Mucosa of gallbladder (tissue), 1 donor: Measurements from ENCODE around the gene SNAP91. TPM values are rescaled to one million over a fixed set of nuclear protein-coding genes. Genes with fewer than 3 reads are reported as not detected.
A peak's percentile ranks its signal among the peaks of the same experiment; 100 is the strongest.

Experiments
- DNase-seq: peaks from one replicate; pipeline ENCODE4 v3.0.0-alpha.2; 2020; ENCODE audit warnings: low spot score
- total RNA-seq: library from RNA; stranded (reverse); gene quantifications from one replicate; pipeline ENCODE4 v1.2.1, GENCODE V29; 2021
- donor health status: DM: no; HTN: no; CAD: no.

The SNAP91 gene
- total RNA-seq, 1 donor from 2014 or later: 2.5 TPM

DNA sequence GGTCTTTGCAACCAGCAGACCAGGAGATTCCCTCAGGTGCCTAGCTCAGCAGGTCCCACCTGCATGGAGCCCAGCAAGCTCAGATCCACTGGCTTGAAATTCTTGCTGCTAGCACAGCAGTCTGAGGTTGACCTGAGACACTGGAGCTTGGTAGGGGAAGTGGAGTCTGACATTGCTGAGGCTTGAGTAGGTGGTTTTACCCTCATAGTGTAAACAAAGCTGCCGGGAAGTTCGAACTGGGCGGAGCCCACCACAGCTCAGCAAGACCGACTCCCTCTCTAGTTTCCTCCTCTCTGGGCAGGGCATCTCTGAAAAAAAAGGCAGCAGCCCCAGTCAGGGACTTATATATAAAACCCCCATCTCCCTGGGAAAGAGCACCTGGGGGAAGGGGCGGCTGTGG lies 162.3 kb downstream of the SNAP91 start:
- DNase-seq: no peak

DNA sequence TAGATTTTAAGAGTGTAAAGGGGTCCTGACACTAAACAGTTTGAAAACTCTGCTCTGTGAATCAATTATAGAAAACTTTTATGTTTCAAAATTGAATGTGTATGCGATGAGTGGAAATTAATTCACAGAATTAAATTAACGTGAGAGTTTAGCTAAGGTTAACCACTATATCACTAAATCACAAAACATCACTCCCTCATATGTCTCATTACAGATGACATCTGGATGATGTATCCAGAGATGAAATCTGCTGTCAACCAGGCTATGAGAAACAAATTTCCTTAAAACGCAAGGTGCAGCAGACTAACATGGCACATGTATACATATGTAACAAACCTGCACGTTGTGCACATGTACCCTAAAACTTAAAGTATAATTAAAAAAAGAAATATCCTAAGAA lies 169.2 kb downstream of the SNAP91 start:
- no peak for DNase-seq

DNA sequence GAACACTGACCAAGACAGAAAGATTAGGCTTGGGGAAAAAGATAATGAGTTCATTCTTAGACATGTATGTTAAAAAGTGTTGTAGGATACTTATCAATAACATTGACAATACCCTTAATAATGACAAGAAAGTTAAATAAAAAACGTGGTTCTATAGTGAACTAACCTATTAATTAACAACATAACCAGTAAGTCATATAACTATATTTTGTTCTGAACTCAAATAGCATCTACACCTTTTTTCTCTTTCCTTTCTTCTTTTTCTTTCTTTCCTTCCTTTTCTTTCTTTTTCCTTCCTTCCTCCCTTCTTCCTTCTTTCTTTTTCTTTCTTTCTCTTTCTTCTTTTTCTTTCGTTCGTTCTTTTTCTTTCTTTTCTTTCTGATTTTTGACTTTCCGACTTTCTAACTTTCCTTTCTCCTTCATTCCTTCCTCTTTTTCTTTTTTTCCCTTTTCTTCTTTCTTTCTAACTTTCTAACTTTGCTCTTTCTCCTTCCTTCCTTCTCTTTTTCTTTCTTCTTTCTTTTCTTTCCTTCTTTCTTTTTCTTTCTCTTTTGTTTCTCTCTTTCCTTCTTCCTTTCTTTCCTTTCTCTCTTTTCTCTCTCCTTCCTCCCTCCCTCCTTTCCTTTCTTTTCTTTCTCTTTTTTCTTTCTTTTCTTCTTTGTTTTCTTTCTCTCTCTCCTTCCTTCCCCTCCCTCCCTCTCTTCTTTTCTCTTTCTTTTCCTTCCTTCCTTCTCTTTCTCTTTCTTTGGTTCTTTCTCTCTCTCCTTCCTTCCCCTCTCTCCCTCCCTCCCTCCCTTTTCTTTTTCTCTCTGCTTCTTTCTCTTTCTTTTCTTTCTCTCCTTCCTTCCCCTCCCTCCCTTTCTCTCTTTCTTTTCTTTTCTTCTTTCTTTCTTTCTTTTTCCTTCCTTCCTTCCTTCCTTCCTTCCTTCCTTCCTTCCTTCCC lies 172.0 kb downstream of the SNAP91 start:
- no peak for DNase-seq

DNA sequence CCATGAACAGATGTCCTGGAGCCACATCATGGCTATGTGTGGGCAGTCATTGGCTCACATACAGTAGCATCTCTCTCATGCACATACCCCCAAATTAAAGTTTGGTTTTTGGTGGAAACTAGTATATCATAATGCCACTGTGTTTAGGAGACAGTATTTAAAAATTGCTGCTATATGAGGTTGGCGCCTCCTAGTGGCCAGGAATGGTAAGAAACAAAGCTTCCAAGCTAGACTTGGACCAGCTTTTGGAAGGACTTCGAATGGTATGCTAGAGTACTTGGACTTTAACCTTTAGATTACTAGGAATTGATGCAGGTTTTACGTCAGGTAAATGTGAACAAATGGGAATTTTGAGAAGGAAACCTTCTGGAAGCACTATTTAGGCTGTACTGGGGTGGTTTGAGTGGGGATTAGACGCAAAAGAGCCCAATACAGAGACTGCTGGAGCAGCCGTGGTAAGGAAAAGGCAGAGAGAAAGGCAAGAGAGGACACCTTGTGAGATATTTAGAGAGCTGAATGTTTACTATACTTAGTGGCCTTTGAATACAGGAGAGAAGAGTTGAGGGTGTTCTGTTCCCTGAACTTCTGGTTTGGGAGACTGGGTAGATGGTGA lies 172.8 kb downstream of the SNAP91 start:
- peak; percentile 37 for DNase-seq

DNA sequence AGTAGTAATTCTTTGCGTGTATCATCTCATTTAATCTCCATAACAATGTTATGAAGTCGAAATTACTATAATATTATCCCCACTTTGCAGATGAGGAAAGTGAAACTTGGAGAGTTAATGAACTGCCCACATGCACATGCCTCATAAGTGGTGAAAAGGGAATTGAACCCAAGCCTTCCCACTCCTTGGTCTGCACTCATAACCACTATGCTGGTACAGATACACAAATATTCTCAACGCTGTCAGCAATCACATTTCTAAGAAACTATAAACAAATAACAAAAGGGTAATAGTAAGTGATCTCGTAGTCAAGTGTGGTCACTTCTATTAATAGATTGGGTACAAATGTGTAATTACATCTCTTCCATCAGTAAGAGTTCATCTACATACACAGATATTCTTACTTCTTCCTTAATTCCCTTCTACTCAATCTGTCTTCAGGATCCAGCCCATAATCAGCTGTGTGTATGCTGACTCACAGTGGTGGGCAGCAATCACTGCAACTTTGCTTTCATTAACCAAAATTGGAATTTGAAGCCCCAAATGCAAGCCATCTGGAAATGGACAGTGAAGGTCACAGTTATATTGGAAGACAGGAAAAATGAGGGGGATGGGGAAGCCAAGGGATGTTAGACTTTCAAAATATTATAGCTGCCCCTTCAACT lies 190.0 kb downstream of the SNAP91 start:
- no peak for DNase-seq

DNA sequence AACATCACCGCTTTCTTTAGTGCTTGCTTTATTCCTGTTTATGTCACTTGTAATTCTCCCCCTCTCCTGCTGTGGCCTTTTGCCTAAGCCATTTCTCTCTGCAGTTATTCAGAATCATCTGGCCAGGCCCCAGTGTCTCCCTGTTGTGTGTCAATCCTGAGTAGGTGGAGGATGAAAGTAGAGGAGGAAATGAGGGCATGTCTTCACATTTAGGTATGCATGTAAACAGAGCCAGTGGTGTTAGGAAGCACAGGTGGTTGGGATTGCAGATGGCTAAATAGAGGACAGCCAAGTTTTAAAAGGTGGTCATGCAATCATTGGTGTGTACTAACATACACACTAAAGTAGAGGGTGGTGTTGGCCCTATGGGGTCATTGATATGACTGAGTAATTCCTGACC lies 191.4 kb downstream of the SNAP91 start:
- no peak for DNase-seq

DNA sequence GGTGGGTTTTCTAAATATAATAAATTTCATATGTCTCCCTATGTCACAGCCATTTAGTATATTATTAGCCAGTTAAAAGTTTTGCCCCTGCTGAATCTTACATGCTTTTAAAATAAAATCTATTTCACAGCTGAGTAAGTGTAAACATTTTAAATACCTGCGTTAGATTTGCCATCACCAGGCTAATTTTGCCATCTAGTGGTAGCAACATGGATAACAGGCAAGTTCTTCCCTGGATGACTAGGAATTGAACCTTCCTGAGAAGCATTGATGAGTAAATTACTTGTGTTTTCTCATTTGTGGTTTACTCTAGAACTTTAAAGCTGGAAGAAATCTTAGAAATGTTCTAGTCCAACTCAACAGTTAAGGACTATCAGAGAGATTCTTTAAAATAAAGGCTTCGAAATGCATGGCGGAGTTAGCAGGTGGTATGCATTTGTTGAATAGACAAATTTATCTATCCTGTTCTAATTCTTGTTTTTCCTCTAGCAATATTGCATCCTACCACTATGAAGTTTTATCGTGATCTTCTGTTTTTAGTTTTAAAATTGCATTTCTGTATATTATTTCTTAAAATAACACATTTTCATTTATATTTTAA lies 193.9 kb downstream of the SNAP91 start:
- DNase-seq: peak; percentile 47

DNA sequence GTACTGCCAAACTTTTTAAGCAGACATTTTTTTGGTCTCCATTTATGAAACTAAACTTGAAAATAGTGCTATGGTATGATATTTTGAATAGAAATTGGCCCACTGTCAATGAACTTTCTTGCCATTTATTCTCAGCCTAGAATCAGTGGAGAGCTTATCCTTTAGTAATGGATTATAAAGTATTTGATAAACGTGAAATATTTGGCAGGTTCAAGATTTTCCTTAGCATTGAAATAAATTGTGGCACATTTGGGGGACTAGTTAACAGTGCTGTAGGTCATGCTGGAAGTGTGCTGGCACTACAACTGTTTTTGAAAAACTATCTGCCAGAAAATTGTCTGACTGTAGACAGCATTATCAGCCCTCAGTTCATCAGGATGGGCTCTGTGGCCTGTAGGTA lies 194.4 kb downstream of the SNAP91 start:
- DNase-seq: no peak

DNA sequence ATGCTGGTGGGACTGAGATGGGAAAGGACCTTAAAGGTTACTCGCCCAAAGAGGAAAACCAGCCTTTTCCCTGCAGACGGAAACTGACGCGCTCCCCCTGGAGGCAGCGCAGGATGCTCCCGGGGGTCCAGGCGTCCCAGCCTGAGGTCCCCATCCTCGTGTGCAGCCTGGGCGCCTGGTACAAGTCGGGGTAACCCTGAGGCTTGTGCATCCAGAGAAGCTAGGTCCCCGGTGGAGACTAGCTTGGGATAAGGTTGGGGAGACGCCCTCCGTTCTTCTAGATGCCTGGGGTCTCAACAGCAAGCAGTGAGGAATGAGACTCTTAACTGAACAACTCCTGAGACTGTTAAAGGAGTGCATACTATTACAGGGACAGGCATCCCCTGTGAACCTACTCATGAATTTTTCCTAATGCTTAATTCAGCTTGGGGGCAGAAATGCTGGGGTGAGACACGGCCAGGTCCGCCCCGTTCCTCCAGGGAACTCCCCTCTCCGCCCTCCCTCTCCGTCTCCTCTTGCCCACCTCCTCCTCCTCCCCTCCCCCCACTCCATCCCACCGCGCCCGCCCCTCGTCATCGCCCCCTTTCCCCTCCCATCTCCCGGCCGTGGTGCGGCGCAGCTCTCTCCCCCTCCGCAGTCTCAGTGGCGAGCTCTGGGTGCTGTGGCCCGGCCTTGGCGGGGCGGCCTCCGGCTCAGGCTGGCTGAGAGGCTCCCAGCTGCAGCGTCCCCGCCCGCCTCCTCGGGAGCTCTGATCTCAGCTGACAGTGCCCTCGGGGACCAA lies 196.8 kb downstream of the SNAP91 start, which contains the start of gene PRSS35:
PRSS35 (plus strand) TSS at position 634 of the 781 bp plus-strand sequence. CDS start 10,908 bp downstream, outside the sequence.
- DNase-seq: peak; percentile 33

DNA sequence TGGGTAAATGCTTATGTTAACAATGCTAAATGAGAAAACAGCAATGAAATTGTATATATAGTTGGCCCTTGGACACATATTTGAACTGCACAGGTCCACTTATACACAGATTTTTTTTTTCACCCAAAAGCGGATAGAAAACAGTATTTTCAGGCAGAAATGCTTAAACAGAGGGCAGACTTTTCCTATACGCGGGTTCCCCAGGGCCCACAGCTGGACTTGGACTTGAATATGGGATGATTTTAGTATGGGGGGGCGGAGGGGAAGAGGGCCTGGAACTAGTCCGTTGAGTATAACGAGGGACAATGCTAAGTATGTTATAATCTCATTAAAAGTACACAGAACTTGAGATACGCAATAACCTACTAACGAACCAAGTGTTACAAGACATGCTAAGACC lies 197.6 kb downstream of the SNAP91 start:
- DNase-seq: no peak

DNA sequence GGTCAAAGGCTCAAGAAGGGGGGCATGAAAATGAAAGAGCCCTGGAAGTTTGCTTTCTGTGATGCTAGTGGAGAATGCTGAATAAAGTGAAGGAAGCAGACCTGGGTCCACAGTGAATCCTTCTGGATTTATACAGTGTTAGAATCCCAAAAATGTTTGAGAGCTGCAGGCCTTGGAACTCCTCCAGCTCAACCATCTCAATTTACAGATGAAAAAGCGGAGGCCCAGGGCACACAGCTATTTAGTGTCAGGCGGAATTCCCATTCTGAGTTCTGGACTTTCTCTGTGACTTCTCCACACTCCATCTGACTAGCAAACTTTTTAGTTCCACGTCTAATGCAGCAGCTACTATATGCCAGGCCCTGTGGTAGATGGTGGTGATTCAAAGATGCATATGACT lies 198.1 kb downstream of the SNAP91 start:
- DNase-seq: peak; percentile 13

DNA sequence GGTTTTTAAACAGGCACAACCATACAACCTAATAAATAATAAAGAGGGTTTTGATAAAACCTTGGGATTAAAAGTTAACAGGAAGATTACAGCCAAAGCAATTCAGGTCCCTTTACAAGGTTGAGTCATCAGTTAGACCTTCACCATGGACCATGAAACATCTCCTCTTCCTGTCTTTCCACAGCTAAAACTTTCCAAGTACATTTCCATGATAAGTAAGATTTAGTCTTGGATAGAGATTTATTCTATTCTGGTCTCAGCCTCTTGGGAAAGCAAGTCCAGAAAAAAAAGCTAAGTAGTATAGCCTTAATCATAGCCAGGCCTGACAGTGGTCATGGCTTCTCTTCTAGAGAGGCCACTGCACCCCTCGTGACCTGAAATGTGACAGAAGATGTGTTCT lies 199.5 kb downstream of the SNAP91 start:
- no peak for DNase-seq

DNA sequence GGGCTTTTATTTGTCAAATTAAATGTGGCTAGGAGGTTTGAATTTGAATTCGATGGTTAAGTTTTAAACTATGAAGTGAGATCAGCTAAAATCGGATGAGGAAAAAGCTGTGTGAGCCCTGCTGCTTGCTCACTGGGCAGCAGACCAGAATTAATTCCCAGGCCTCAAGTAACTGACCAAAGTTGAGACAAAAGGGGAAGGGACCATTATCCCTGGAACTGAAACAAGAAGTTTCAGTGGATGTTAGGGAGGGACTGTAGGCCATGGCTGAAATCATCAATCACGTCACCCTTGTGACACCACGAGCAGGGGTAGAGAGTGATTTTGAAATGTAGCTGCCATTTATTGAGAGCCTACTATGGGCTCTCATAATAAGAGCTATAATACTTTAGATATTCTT lies 203.5 kb downstream of the SNAP91 start:
- DNase-seq: no peak

Other genes starting within 250 kb of the SNAP91 start
- 2.8 TPM for gene PRSS35, start 196.6 kb downstream of the SNAP91 start, total RNA-seq
- gene RIPPLY2, start 144.3 kb upstream of the SNAP91 start, total RNA-seq: not detected
- gene CYB5R4, start 150.6 kb upstream of the SNAP91 start, total RNA-seq: 11.9 TPM